Upper lobe of left lung (tissue), 4 donors: ENCODE results near the gene DIAPH3.

Experiments used
- POLR2A ChIP-seq, 4 donors: fragments of 450-650 bp; IDR thresholded peaks; one replicate each; pipeline ENCODE4 v1.5.1; 2016 to 2017; ENCODE audit warnings: antibody characterized with exemption in 4 of 4, mild to moderate bottlenecking in 2 of 4
- POLR2AphosphoS5 ChIP-seq, 2 donors: sonication (generic); formaldehyde crosslinking; IDR thresholded peaks; one replicate each; pipeline ENCODE4 v1.5.1; 2017; ENCODE audit warnings: antibody characterized with exemption in 2 of 2
- TF ChIP-seq, protein P1 (sequence below), 6 experiments: fragments of 450-650 bp in 4 of 6; fragments of 200-600 bp in 2 of 6; sonication (generic) in 2 of 6; IDR thresholded peaks; one replicate each; pipeline ENCODE4 v1.5.1; 2016 to 2019; ENCODE audit warnings: antibody characterized with exemption in 6 of 6

DNA sequence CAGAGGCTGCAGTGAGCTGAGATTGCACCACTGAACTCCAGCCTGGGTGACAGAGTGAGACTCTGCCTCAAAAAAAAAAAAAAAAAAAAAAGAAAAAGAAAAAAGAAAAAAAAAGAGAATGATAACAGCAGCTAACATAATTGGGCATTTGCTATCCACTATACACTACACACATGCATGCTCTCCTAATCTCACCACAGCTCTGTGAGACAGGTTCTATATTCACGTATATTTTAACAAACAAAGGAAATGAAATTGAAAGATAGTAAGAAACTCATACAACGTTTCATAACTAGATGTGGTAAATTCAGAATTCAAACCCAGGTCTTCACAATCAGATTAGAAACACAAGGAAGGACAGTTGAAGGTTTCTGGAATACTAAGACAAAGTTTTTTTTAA lies 265.7 kb downstream of the DIAPH3 start:
- no peak for TF ChIP-seq POLR2AphosphoS5 (IDR thresholded peaks at IDR 0.05)
- TF ChIP-seq POLR2A (IDR thresholded peaks at IDR 0.05) = no peak
- TF ChIP-seq, protein P1, sequence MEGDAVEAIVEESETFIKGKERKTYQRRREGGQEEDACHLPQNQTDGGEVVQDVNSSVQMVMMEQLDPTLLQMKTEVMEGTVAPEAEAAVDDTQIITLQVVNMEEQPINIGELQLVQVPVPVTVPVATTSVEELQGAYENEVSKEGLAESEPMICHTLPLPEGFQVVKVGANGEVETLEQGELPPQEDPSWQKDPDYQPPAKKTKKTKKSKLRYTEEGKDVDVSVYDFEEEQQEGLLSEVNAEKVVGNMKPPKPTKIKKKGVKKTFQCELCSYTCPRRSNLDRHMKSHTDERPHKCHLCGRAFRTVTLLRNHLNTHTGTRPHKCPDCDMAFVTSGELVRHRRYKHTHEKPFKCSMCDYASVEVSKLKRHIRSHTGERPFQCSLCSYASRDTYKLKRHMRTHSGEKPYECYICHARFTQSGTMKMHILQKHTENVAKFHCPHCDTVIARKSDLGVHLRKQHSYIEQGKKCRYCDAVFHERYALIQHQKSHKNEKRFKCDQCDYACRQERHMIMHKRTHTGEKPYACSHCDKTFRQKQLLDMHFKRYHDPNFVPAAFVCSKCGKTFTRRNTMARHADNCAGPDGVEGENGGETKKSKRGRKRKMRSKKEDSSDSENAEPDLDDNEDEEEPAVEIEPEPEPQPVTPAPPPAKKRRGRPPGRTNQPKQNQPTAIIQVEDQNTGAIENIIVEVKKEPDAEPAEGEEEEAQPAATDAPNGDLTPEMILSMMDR (IDR thresholded peaks at IDR 0.05) = no peak
